NCI-H146 treated with DMSO at 0.1 percent for 48 hours (cell line): ENCODE measurements around the gene MNS1.
"Not testable (repeated sequence)": the region's sequence is repeated elsewhere in the genome, so short reads cannot be mapped to it uniquely, and the experiment has no call there.

Source experiments
- DNase-seq: peaks from one replicate; lab custom pipeline; 2025; ENCODE audit not compliant: unreplicated experiment; lab: John Stamatoyannopoulos, UW

The MNS1 gene

GRCh38 chr15:56454836-56455235 is 10.1 kb downstream of the MNS1 start:
- no peak for DNase-seq

- no peak for DNase-seq
Measured at GRCh38 chr15:56445746-56446145, 19.2 kb downstream of the MNS1 start.

- DNase-seq, result no peak
Measured at GRCh38 chr15:56442354-56442753, 22.6 kb downstream of the MNS1 start.

- DNase-seq, result no peak
Measured at GRCh38 chr15:56440214-56440770, 24.6 kb downstream of the MNS1 start.

GRCh38 chr15:56432304-56432703 is 32.6 kb downstream of the MNS1 start:
- no peak for DNase-seq

GRCh38 chr15:56428821-56429458 is 36.0 kb downstream of the MNS1 start:
- peak; percentile 42 for DNase-seq

- DNase-seq, result no peak
Measured at GRCh38 chr15:56425976-56426375, 39.0 kb downstream of the MNS1 start.

- no peak for DNase-seq
Measured at GRCh38 chr15:56425276-56425675, 39.7 kb downstream of the MNS1 start.

- not testable (repeated sequence) for DNase-seq
Measured at GRCh38 chr15:56413114-56413733, 51.7 kb downstream of the MNS1 start.

GRCh38 chr15:56411122-56411749 is 53.7 kb downstream of the MNS1 start:
- DNase-seq, result no peak

- DNase-seq, result no peak
Measured at GRCh38 chr15:56410721-56411120, 54.2 kb downstream of the MNS1 start.

- not testable (repeated sequence) for DNase-seq
Measured at GRCh38 chr15:56399209-56399608, 65.7 kb downstream of the MNS1 start.

- DNase-seq, result not testable (repeated sequence)
Measured at GRCh38 chr15:56397325-56397724, 67.6 kb downstream of the MNS1 start.

GRCh38 chr15:56394909-56395308 is 70.0 kb downstream of the MNS1 start:
- DNase-seq, result no peak

- no peak for DNase-seq
Measured at GRCh38 chr15:56393277-56393676, 71.7 kb downstream of the MNS1 start.

GRCh38 chr15:56390739-56391267 is 74.1 kb downstream of the MNS1 start:
- no peak for DNase-seq

- no peak for DNase-seq
Measured at GRCh38 chr15:56385908-56386307, 79.0 kb downstream of the MNS1 start.

GRCh38 chr15:56383010-56383409 is 81.9 kb downstream of the MNS1 start:
- no peak for DNase-seq
